Measurements from ENCODE around the gene ZFPM1. TPM values are rescaled to one million over a fixed set of nuclear protein-coding genes. Genes with fewer than 3 reads are reported as not detected.

Gene ZFPM1
- total RNA-seq, 1 experiment from 2014 or later = 3.9 TPM

DNA sequence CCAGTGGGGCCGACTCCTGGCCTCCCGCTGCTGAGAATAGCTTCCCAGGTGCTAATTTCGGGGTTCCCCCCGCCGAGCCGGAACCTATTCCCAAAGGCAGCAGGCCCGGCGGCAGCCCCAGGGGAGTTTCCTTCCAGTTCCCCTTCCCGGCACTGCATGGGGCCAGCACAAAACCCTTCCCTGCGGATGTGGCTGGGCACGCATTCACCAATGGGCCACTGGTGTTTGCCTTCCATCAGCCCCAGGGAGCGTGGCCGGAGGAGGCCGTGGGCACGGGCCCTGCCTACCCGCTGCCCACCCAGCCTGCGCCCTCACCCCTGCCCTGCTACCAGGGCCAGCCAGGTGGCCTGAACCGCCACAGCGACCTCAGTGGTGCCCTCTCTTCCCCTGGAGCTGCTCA is 24.9 kb upstream of the ZFPM1 start:
- ATAC-seq (no peak), DNase-seq (ENCODE audit: low read depth, low spot score) (no peak)
- TF ChIP-seq TCF7L2 (IDR thresholded peaks at IDR 0.05; ENCODE audit: low read depth, low read length) (no peak), POLR2AphosphoS5 (IDR thresholded peaks at IDR 0.05; ENCODE audit: low read depth, low read length) (no peak), REST (IDR thresholded peaks at IDR 0.05; ENCODE audit: insufficient read depth in 1 of 2, low read depth in 2 of 2, low read length in 1 of 2) (no peak), SIN3A (IDR thresholded peaks at IDR 0.05; ENCODE audit: borderline replicate concordance, insufficient read depth, low read depth, low read length) (no peak), CTCF (IDR thresholded peaks at IDR 0.05) (no peak)
- no TSS peak for BruUV-seq (replicated peaks)
- Histone ChIP-seq H3K36me3 (ENCODE audit: control insufficient read depth, insufficient read depth, low read length) (no peaks in the 10 kb centered on the region), H3K27me3 (ENCODE audit: control insufficient read depth, insufficient read depth, low read length) (no peaks in the 10 kb centered on the region), H3K4me3 (ENCODE audit: low read depth in 2 of 2, low read length in 2 of 2) (no peak overlapping the region), H3K9me3 (ENCODE audit: control insufficient read depth, insufficient read depth, low read depth, low read length) (no peaks in the 10 kb centered on the region), H3K27ac (ENCODE audit: low read length) (no peak overlapping the region), H3K4me1 (ENCODE audit: control insufficient read depth, insufficient read depth, low read length) (no peaks in the 10 kb centered on the region)
- intact Hi-C loops (cut with micrococcal nuclease; ENCODE audit: unreplicated experiment) (no loop called here), in situ Hi-C loops (cut with HindIII; ENCODE audit: low pct_unique_long_range_greater_than_20kb, low sequenced_read_pairs) (no loop called here)
- ChIA-PET CTCF (no interaction called here), POLR2A (interaction anchor here (0.5 kb wide), 1 partner anchor 366 kb away, joined by 8 read pairs; no protein-coding TSS in a partner anchor)

DNA sequence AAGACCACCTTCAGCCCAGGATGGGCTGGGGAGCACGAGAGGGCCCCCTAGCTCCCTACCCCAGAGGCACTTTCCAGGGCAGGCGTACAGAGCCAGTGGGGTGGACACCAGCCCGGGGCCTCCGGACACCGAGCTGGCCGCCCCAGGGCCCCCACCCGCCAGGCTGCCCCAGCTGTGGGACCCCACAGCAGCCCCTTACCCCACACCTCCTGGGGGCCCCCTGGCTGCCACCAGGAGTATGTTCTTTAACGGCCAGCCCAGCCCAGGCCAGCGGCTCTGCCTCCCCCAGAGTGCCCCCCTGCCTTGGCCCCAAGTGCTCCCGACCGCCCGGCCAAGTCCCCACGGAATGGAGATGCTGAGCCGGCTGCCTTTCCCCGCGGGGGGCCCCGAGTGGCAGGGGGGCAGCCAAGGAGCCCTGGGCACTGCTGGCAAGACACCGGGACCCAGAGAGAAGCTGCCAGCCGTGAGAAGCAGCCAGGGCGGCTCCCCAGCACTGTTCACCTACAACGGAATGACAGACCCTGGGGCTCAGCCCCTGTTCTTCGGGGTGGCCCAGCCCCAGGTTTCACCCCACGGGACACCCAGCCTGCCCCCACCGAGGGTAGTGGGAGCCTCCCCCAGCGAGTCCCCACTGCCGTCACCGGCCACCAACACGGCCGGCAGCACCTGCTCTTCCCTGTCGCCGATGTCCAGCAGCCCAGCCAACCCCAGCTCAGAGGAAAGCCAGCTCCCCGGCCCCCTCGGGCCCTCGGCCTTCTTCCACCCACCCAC is 24.3 kb upstream of the ZFPM1 start:
- POLR2A ChIA-PET = no interaction called here
- Histone ChIP-seq H3K4me3 (ENCODE audit: low read depth in 2 of 2, low read length in 2 of 2) (no peak overlapping the region), H3K27me3 (ENCODE audit: control insufficient read depth, insufficient read depth, low read length) (no peaks in the 10 kb centered on the region), H3K27ac (ENCODE audit: low read length) (no peak overlapping the region), H3K9me3 (ENCODE audit: control insufficient read depth, insufficient read depth, low read depth, low read length) (no peaks in the 10 kb centered on the region), H3K36me3 (ENCODE audit: control insufficient read depth, insufficient read depth, low read length) (no peaks in the 10 kb centered on the region), H3K4me1 (ENCODE audit: control insufficient read depth, insufficient read depth, low read length) (no peaks in the 10 kb centered on the region)
- in situ Hi-C loops (cut with HindIII; ENCODE audit: low pct_unique_long_range_greater_than_20kb, low sequenced_read_pairs) (no loop called here), intact Hi-C loops (cut with micrococcal nuclease; ENCODE audit: unreplicated experiment) (no loop called here)
- TF ChIP-seq CTCF (IDR thresholded peaks at IDR 0.05) (no peak), REST (IDR thresholded peaks at IDR 0.05; ENCODE audit: insufficient read depth in 1 of 2, low read depth in 2 of 2, low read length in 1 of 2) (no peak), POLR2AphosphoS5 (IDR thresholded peaks at IDR 0.05; ENCODE audit: low read depth, low read length) (no peak), TCF7L2 (IDR thresholded peaks at IDR 0.05; ENCODE audit: low read depth, low read length) (no peak), SIN3A (IDR thresholded peaks at IDR 0.05; ENCODE audit: borderline replicate concordance, insufficient read depth, low read depth, low read length) (no peak)
- no peak for ATAC-seq
- no peak for DNase-seq (ENCODE audit: low read depth, low spot score)
- no TSS peak for BruUV-seq (replicated peaks)
- CTCF ChIA-PET = no interaction called here

Data from Panc1 (cell line).